ENCODE data around the gene FOXI3. TPM values are rescaled to one million over a fixed set of nuclear protein-coding genes. Genes with fewer than 3 reads are reported as not detected.

Gene FOXI3
- total RNA-seq, 4 donors from 2014 or later: 0.14 TPM; not detected in 3

DNA sequence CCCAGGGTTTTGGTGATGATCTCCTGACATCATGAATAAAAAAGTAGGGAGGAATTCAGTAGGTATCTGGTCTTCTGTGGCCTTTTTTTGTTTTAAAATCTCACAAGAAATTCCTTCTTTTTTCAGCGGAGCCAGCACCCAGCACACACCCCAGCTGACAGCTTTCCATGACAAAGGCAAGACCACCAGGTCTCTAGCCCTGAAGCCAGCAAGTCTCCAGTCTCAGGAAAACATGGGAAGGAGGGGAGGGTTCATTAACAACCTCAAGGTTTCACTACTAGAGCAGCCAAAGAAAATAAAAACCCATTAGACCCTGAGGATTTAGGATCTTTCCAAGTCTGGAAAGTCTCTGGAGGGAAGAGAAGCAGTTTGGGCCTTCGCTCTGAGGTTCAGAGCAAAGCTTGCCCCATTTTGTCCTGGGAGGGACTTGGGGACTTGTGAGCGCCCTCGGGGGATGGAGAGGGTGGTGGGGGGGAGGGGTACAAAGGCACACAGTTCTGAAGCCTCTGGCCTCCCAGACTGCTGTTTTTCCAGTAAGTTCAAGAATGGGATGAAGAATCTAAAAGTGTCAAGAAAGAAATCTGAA lies 9.0 kb downstream of the FOXI3 start:
- no peak for DNase-seq
- no peaks in the 10 kb centered on the region for H3K4me1 ChIP-seq
- H3K4me3 ChIP-seq: no peak overlapping the region
- no peak for TF ChIP-seq POLR2A (IDR thresholded peaks at IDR 0.05)
- TF ChIP-seq, protein P1, sequence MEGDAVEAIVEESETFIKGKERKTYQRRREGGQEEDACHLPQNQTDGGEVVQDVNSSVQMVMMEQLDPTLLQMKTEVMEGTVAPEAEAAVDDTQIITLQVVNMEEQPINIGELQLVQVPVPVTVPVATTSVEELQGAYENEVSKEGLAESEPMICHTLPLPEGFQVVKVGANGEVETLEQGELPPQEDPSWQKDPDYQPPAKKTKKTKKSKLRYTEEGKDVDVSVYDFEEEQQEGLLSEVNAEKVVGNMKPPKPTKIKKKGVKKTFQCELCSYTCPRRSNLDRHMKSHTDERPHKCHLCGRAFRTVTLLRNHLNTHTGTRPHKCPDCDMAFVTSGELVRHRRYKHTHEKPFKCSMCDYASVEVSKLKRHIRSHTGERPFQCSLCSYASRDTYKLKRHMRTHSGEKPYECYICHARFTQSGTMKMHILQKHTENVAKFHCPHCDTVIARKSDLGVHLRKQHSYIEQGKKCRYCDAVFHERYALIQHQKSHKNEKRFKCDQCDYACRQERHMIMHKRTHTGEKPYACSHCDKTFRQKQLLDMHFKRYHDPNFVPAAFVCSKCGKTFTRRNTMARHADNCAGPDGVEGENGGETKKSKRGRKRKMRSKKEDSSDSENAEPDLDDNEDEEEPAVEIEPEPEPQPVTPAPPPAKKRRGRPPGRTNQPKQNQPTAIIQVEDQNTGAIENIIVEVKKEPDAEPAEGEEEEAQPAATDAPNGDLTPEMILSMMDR (IDR thresholded peaks at IDR 0.05): no peak
- intact Hi-C loops (cut with DNase I; ENCODE audit: low total_unique reads): no loop called here
- H3K36me3 ChIP-seq: no peaks in the 10 kb centered on the region
- H3K27me3 ChIP-seq: peaks cover 0 to under 1% of the 10 kb centered on the region in 2 donors
- H3K27ac ChIP-seq: no peak overlapping the region
- H3K9me3 ChIP-seq: no peaks in the 10 kb centered on the region

DNA sequence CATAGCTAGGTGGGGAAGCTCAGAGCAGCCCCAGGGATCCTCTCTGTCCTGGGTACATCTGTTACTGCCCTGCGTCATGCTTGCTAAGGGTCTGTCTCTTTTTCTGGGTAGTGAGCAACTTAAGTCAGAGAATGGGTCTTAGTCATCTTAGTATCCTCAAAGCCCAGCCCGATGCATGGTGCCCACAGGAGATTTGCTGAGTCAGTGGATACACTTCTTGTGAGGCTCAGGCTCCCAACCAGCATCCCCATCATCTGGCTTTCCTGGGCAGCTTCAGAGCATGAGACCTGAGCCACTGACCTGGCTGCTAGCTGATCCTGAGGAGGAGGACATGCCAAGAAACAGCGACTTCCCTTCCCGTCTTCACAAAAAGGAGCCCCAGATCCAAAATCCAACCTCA lies 10.0 kb downstream of the FOXI3 start:
- intact Hi-C loops (cut with DNase I; ENCODE audit: low total_unique reads): no loop called here
- Histone ChIP-seq H3K4me3 (no peak overlapping the region), H3K9me3 (no peaks in the 10 kb centered on the region), H3K27me3 (no peaks in the 10 kb centered on the region), H3K4me1 (no peaks in the 10 kb centered on the region), H3K36me3 (no peaks in the 10 kb centered on the region), H3K27ac (no peak overlapping the region)
- TF ChIP-seq, protein P1 (IDR thresholded peaks at IDR 0.05): no peak
- TF ChIP-seq POLR2A (IDR thresholded peaks at IDR 0.05): no peak
- no peak for DNase-seq

DNA sequence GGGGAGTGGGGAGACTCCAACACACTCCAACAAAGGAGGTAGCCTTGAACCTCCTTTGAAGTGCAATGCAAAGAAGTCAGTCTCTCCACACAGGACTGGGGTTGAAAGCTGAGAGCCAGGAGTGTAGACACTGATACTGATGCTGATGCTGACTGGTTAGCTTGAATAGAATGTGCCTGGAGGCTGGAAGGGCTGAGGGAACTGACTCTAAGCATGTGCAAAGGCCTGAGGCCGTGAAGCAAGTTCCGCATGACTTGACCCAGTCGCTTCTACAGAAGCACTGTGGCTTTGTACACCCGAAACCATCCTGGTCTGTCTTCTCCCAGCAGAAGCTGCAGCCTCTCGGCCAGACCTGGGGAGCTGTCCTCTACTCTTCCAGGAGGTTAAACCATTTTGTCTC lies 10.4 kb downstream of the FOXI3 start:
- no peaks in the 10 kb centered on the region for H3K27me3 ChIP-seq
- TF ChIP-seq POLR2A (IDR thresholded peaks at IDR 0.05): no peak
- TF ChIP-seq, protein P1 (IDR thresholded peaks at IDR 0.05): no peak

DNA sequence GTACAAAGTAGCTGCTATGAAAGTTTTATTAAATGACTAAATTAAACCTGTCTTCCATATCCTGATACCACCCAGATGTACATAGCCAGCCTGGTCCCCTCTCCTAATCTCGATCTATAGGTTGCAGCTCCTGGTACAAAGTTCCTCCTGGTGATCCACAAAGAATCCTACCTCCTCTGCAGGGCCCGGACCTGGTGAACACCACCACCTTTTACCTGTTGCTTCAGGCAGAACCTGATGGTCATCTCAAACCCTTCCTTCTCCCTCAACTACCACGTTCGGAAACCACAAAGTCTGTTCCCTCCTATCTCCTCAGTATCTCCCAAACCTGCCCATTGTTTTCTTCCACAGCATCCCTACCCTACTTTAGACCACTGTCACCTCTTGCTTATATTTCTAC lies 15.5 kb downstream of the FOXI3 start:
- Histone ChIP-seq H3K4me3 (no peak overlapping the region), H3K36me3 (no peaks in the 10 kb centered on the region), H3K27me3 (no peaks in the 10 kb centered on the region), H3K27ac (no peak overlapping the region), H3K9me3 (no peaks in the 10 kb centered on the region), H3K4me1 (no peaks in the 10 kb centered on the region)
- no peak for DNase-seq
- intact Hi-C loops (cut with DNase I; ENCODE audit: low total_unique reads): no loop called here
- TF ChIP-seq, protein P1 (IDR thresholded peaks at IDR 0.05): no peak
- TF ChIP-seq POLR2A (IDR thresholded peaks at IDR 0.05): no peak

More for the DNA sequence above, 10.4 kb downstream of the FOXI3 start:
- no peak for DNase-seq
- H3K36me3 ChIP-seq: no peaks in the 10 kb centered on the region
- intact Hi-C loops (cut with DNase I; ENCODE audit: low total_unique reads): no loop called here
- no peaks in the 10 kb centered on the region for H3K4me1 ChIP-seq
- no peak overlapping the region for H3K27ac ChIP-seq
- H3K4me3 ChIP-seq: no peak overlapping the region
- no peaks in the 10 kb centered on the region for H3K9me3 ChIP-seq

DNA sequence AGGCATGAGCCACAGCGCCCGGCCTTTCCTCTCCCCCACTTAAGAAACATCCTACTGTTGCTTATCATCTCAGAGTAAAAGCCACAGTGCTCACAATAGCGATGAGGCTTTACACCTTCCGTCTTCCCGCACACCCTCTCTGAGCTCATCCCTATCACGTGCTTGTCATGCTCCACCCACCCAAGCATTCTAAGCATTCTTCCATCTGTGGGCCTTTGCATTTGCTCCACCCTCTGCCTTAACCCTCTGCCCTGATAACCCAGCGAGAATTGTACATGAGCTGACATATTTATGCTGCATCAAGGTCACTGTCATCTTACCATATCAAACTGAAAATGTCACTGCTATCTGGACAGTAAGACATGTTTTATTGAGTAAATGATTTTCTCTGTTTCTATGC lies 22.6 kb downstream of the FOXI3 start:
- TF ChIP-seq, protein P1 (IDR thresholded peaks at IDR 0.05): no peak
- TF ChIP-seq POLR2A (IDR thresholded peaks at IDR 0.05): no peak
- no peaks in the 10 kb centered on the region for H3K9me3 ChIP-seq

More for the DNA sequence above, 22.6 kb downstream of the FOXI3 start:
- no peak overlapping the region for H3K27ac ChIP-seq
- no peak overlapping the region for H3K4me3 ChIP-seq
- no peaks in the 10 kb centered on the region for H3K4me1 ChIP-seq
- no peaks in the 10 kb centered on the region for H3K27me3 ChIP-seq
- H3K36me3 ChIP-seq: no peaks in the 10 kb centered on the region
- intact Hi-C loops (cut with DNase I; ENCODE audit: low total_unique reads): no loop called here
- DNase-seq: no peak
